Activated CD4-positive, alpha-beta T cell treated with anti-CD3 and anti-CD28 coated beads, Interleukin-2, amount 50 U/mL, for 24 hours (primary cell): ENCODE measurements around the gene FANCC.
"Not testable (repeated sequence)": the region's sequence is repeated elsewhere in the genome, so short reads cannot be mapped to it uniquely, and the experiment has no call there.

Source experiments
- DNase-seq, 2 donors: peaks; one replicate each; pipeline ENCODE4 v3.0.0-alpha.2; 2020; ENCODE audit warnings: low read depth in 1 of 2, low spot score in 1 of 2

Gene FANCC

DNA sequence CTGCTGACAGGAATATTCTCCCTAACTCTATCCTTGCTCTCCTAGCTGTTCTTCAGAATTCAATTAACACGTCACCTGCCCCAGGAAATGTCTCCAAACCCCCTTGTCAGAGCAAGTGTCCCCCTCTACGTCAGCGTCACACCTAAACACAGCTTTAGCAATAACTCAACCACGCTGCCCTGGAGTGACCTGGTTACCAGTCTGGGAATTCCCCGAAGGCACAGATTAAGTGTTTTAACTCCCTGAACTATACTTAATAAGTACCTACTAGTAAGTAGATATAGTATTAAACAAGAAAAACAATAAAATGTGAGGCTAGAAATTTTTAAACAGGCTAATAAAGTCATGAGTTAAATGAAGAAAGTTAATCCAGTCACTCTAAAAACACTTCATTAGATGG is 78.4 kb downstream of the FANCC start:
- no peak for DNase-seq

DNA sequence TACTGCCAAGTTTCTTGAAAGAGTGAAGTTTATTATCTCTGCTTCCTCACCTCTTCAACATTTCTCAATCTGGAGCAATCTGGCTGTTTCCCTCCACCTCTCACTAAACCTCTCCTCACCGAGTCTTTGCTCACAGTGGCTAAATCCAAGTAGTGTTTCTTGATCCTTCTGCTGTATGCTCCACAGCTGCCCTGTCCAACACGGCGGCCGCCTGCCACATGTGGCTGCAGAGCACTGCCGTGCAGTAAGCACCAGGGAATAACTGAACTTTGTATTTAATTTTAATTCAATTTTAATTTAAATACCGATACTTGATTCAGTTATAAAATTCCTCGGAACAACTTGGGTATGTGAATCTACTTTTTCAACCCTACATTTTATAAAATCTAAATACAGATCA is 80.2 kb downstream of the FANCC start:
- DNase-seq = no peak

DNA sequence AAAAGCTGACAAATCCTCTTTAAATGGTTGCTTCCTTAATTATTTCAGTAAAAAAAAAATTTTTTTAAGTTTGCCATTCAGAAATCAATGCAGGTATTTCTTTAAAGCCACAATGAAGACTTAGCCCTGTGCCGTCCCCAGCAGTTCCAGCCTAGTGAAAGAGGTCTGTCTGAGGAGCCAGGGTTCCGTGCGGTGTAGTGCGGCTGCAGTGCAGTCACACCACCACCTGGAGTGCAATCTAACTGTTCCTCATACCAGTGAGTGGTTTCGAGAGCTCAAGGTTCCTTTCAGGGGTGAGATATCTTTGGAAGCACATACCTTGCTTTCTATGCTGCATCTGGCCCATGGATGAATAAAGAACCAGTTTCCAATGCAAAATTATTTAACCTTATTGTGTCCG is 87.5 kb downstream of the FANCC start:
- DNase-seq = no peak

DNA sequence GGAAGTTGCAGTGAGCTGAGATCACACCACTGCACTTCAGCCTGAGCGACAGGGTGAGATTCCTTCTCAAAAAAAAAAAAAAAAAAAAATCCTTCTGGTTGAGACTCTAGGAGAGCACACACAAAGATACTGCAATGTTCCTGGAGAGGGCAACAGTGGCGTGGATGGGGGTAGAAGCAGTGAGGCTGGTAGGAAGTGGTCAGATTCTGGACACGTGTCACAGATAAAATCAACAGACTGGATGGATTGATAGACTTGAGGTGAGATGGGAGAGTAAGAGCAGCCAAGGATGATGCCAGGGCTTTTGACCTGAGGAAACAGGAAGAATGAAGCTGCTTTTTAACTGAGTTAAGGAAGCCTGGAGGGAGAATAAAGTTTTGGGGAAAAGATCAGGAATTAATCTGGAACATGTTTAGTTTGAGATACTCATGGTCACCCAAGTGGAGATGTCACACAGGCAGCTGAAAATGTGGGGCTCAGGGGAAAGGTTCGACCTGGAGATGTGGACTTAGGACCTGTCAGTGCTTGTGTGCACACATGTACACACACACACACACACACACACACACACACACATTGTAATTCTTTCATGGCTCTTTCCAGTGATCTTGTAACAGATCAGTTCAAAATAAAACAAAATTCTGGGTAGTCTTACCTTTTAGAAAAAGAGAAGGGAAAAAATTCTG is 88.1 kb downstream of the FANCC start:
- no peak for DNase-seq

DNA sequence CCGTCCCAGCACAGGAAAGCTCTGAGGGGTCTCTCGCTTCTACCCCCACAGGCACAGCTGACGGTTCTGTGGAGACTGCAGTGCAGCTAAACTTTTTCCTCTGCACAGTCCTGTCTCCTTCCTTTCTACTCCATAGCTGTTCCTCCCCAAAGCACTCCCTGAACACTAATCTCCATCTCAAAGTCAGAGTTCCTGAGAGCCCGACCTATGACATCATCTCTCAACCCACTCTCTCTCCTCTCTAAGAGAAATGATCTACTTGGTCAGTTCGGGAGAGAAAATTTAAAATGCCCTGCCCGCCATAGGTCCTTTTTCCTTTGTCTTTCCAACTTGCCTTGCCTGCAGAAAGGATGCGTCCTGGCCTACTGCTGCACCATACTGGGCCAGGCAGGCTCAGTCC is 90.6 kb downstream of the FANCC start:
- no peak for DNase-seq

DNA sequence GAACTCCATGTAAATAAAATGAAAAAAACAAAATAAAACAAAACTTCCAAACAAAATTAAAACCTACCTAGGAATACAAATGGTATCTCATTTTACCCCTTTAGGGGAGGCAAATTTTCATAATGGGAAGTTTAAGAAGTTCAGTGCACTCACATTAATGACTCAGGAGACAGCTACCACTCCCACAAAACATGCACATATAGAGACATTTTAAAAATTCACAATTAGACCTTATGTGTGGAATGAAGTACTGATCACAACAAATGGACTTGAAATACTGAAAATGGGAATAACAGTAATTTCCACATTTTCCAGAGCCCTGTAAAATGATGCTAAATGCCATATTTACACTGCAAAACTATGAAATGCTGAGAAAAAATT is 91.8 kb downstream of the FANCC start:
- no peak for DNase-seq

DNA sequence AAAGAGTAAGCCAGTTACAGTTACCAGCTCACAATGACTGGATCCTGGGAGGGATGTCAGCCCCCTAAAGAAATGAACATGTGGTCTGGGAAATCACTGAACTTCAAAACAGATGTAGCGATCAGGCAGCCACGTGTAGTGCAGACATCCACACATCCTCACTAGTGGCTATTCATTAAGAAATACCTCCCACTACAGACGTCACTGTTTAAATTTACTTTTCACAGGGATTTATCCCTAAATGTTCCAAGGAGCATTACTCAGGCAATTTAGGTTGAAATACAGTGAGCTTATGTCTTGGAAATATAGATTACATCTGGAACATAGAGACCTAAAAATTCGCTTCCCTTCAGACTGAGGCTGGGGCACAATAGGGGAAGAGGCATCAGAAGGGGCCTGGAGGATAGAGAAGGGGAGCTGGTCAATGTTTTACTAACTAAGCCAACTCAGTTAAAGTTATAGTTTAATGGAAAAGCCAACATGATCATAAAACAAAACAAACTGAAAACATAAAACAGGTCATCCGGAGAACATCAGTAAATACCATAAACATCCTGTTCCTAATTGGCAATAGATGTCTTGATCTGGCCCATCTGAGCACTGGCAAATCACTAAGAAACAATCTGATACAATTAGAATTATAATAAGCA is 92.3 kb downstream of the FANCC start:
- no peak for DNase-seq

DNA sequence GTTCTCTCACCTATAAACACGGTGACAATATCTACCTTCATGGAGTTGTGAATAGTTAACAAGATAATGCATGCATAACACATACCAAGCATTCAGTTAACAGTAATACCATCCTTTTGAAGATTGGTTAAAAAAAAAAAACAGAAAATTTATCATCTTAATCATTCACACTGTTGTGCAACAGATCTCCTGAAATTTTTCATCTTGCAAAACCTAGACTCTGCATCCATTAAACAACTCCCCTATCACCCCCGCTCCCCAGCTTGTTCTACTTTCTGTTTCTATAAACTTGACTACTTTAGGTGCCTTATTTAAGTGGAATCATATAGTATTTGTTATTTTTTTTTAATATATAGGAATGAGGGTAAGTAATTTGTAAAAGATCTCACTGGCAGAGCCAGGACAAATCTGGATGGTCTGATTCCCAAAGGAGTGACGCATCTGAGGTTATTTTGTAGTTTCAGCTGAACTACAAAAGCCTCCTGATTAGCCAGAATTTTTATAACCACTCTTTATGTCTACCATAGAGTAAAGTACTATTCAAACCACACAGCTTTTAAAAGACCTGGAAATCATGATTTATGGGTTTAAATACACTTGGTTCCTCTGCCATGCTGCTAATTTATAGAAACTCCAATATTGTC is 93.0 kb downstream of the FANCC start:
- no peak for DNase-seq

DNA sequence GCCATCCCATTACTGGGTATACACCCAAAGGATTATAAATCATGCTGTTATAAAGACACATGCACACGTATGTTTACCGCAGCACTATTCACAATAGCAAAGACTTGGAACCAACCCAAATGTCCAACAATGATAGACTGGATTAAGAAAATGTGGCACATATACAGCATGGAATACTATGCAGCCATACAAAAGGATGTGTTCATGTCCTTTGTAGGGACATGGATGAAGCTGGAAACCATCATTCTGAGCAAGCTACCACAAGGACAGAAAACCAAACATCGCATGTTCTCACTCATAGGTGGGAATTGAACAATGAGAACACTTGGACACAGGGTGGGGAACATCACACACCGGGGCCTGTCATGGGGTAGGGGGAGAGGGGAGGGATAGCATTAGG is 97.2 kb downstream of the FANCC start:
- not testable (repeated sequence) for DNase-seq

DNA sequence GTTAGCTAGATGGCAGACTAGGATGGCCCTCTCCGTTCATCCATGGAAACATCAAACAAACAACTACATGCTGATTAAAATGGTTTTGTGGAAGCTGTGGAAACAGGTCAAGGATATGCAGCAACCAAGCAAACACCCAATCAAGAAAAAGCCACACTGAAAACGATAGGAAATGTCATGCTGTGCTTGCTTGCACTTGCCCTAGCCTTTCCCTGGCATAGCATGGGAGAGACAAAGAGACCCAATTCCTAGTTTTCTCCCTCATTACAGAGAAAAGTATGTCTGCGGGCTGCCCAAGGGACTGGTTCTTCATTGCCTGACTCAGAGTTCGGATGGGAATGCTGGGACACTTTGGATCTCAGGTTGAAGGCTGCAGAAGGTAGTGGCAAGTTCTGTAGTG is 98.7 kb downstream of the FANCC start:
- DNase-seq = no peak

DNA sequence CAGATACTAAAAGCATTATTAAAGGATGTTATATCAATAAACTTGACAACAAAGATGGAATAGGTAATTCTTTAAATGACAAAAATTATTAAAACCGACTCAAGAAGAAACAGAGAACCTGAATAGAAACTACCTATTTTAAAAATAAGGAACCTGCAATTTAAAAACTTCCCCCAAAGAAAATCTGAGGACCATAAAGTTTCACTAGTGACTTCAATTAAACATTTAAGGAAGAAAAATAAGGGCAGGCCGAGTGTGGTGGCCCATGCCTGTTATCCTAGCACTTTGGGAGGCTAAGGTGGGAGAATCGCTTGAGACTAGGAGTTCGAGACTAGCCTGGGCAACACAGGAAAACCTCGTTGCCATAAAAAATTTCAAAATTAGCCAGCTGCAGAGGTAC is 99.6 kb downstream of the FANCC start:
- DNase-seq = no peak

DNA sequence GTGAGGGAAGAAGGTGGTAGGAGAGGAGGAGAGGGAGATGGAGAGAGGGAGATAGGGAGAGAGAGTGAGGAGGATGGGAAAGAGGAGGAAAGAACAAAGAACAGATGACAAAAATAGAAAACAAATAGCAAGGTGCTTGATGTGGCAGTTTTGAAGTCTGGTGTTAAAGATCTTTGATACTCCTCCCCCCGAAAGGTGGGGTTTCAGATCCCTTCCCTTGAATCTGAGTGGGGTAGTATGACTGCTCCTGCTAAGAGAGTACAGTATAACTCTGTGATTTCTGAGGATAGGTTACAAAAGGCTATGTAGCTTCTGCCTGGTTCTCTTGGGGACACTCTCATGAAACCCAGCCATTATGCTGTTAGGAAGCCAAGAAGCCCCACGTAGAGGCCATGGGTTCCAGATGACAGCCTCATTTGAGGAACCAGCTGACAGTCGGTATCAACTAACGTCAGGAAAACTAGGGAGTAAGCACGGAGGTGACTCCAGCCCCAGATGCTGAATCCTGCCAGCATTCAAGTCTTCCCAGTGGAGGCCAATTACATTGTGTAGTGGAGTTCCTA is 102.1 kb downstream of the FANCC start:
- no peak for DNase-seq

DNA sequence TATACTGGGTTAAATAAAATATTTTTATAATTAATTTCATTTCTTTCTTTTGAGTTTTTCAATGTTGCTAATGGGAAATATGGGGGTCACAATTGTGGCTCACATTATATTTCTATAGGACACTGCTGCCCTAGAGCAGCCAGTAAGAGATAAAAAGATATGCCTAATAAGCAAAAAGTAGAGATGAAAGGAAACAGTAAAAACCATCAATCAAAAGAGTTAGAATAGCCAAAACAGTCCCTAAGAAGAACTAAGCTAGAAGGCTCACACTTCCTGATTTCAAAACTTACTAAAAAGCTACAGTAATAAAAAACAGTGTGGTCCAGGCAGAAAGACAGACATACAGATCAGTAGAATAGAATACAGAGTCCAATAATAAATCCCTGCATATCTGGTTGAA is 104.4 kb downstream of the FANCC start:
- no peak for DNase-seq

DNA sequence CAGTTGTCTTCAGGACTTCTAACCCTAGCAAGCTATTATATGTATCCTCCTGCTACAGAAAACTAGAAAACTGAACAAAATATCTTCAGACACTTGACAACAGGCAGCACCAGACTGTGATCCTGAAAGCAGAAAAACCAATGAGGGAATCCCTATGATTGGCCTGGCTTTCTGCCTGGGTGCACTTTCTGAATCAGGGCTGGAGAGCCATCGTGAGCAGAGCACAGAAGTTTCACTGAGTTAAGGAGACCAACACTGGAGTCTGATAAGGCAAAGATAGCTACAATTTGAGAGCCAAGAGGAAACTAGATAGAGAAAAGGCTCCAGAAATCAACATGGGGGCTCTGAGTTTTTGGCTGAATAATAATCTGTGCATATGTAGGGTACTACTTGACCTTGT is 106.5 kb downstream of the FANCC start:
- no peak for DNase-seq

DNA sequence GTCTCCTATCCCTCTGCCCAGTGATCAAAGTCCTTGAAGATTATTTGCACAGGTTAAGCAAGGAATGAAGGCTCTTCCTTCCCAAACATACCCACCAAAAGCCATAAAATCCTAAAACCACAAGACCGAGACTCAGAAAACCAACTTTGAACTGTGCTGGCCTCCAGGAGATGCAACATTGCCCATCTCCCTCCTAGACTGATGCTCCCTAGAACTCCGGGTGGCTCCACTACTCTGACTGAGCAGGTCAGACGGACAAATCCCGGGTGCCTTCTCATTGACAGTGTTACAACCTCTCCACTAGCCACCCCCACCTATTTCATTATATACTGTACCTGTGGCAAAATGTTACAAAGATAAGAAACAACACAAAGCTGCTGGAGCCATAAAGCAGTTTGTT is 110.1 kb downstream of the FANCC start:
- DNase-seq = no peak

DNA sequence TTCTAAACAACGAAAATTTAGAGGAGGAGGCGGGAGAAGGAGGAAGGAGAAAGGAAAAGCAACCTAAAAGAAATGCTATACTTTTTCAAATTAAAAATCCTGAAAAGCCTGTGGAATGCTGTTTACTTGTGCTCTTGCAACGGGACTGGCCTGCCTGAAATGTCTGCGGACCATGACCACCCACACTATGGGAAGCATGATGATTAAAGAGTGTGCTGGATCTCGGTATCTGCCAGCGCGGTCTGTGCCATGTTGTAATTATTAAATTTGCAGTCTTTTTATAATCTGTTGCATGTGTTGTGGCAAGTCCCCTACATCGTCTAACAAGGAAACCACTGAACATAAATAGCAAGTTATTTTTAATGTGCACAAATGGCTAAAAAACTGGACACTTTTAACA is 111.4 kb downstream of the FANCC start:
- DNase-seq = no peak

DNA sequence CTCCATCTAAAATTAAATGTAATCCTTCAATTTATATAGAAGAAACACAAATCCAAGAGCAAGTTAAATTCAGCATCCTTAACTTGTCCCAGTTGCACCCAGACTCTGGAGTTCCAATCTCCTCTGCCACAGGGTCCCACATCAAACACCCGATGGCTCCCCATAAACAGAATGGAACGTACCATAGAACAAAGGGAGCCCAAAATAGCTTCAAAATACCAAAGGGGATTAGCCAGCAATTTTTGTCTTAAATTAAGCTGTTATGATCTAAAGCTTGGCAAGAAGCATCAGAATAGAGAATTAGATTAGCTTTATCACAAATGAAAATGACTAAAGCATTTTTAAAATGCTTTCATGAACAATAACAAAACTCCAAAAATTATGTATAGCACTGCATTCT is 112.8 kb downstream of the FANCC start:
- DNase-seq = no peak

DNA sequence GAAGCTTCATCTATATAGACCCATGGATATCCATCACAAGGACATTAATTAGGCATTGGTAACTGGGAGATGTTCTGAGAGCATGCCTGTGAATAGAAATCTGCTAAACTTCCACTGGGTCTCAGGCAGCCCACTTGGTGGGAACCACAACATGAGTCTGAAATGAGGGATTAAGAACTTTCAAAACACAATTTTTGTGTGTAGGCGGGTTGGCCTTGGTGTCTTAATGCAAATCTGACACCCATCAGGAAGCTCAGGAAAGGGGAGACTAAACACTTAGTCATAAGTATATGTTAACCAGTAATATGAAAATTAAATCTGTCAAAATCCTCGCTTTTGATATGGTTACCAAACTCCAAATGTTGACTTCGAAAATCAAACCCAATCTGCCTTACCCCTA is 113.2 kb downstream of the FANCC start:
- no peak for DNase-seq

DNA sequence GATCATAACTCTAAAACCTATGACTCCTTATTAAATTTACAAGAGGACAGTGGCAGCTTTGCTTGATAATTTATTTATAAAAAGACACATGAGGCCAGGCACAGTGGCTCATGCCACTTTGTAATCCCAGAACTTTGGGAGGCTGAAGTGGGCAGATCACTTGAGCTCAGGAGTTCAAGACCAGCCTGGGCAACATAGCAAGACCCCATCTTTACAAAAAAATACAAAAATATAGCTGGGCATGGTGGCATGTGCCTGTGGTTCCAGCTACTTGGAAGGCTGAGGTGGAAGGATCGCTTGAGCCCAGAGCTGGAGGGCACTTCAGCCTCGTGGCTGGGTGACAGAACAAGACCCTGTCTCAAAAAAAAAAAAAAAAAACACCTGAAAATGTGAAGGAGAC is 114.5 kb downstream of the FANCC start:
- not testable (repeated sequence) for DNase-seq

DNA sequence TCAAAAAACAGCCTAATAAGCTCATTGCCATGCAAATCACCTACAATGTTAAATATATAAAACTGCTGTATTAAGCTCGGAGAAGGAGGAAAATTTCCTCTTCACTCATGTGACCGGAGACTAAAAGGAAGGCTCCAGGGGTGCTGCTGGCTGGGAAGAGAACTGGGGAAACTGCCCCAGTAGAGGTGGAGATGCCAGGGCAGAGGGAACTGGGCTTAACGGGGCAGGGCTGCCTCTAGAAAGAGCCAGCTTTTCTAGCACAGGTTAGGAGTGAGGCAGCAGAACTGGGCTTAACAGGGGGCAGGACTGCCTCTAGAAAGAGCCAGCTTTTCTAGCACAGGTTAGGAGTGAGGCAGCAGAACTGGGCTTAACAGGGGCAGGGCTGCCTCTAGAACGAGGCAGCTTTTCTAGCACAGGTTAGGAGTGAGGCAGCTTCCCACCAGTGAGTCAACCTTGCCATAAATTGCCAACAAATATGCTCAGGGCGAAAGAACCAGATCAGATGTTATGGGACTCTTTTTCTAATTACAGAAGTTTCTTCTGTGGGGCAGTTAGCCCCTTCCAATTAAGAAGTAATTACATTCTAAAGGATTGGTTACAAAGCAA is 115.3 kb downstream of the FANCC start:
- no peak for DNase-seq

DNA sequence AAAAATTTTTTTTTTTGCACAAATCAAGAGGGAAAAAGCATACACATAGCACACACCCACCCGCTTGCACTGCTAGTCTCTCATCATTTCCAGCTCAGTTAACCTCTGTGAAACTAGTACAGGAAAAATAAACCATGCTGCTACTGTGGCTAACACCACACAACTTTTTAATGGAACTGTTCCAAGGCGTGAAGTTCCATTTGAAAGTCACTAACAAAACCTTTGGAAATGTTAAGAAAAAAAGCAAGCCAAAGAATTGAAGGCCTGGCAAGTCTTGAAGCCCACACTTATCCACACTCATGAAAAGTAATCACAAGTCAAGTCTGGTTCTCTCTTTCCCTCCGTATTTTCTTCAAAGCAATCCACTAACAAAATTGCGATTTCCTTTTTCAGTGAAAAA is 116.3 kb downstream of the FANCC start:
- DNase-seq = no peak

DNA sequence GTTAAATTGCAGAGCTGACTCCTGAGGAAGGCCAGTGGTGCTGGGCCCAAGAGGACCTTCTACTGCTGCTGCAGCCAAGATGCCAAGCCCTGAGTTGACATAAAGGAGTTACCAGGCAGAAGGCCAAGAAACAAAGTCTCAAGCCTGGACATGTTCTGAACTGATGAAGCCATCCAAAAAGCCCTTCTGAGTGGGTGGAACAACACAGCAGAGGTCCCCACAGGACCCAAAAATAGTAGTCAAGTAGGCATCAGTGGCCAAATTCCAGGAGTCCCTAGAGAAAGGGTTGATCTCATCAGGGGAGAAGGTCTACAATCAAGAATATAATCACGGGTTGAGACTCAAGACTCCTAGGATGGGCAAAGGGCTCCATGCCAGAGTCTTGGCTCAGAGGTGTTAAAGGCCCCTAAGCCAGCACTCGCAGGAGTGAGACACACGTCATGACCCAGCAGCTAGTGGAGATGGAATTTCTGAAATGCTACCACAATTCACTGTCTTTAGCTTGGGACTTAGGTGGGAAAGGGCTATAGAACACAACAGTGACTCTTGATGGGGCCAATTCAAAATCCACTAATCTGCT is 119.7 kb downstream of the FANCC start:
- no peak for DNase-seq
